ENCODE results near the gene IL24. TPM values are rescaled to one million over a fixed set of nuclear protein-coding genes. Genes with fewer than 3 reads are reported as not detected.

The IL24 gene
- total and polyA plus RNA-seq, 2 donors, result 0.09 to 0.50 TPM

DNA sequence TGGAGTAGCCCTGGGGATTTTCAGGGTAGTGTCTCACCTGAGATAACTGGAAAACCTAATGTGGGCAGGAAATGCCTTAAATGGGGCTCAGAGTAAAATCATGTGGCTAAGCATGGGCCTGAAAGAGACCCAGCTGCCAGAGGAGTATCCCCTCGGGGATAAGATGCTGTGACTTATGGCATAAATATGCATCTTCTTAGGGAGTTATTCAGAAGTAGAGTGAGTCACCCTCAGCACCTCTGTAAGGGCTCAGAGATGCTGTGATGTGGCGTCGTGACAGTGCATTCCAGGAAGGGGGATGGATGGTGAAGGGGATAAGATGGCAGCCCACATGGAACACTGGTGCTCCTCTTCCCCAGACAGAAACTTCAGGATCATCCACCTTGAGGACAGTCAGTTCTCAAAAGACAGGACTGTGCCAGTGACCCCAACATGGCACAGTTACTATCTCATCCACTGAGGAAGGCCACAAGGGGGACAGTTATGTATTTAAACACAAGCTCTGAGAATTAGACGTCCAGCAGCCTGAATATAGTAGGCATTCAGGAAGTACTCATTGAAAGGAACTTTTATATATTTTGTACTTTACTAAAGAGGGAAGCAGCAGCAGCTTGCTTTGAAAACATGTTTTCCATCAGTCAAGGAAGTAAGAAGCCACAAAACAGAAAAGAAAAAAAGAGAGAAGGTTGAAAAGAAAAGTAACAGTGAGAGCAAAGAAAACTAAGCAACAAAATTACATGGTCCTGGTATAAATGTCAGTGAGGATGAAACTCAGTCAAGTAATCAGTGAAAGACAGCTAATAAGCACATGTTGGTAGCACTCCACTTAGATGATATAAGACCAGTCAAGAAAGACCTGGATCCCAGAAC lies 8.3 kb downstream of the IL24 start:
- H3K36me3 ChIP-seq (ENCODE audit: control insufficient read depth in 2 of 2, insufficient read depth in 2 of 2, low read length in 1 of 2), result peaks cover 28 to 32% of the 10 kb centered on the region in 2 donors
- no peak overlapping the region for H3K4me3 ChIP-seq (ENCODE audit: low read length in 2 of 2)
- peaks cover 2 to 18% of the 10 kb centered on the region in 2 donors for H3K27me3 ChIP-seq (ENCODE audit: control insufficient read depth in 2 of 2, insufficient read depth in 1 of 2, low read length in 1 of 2)
- 65% methylated on average over 4 of the region's 4 CpGs for WGBS
- H3K9me3 ChIP-seq (ENCODE audit: control insufficient read depth in 2 of 2, insufficient read depth in 1 of 2, low read length in 1 of 2), result no peaks in the 10 kb centered on the region
- H3K4me1 ChIP-seq (ENCODE audit: control insufficient read depth in 2 of 2, insufficient read depth in 2 of 2, low read length in 2 of 2), result peaks cover 26 to 33% of the 10 kb centered on the region in 2 donors
- H3K27ac ChIP-seq (ENCODE audit: low read depth in 1 of 2, low read length in 1 of 2), result peak overlapping the region; percentile 60 to 70
- peak in 1 of 9 donors; percentile 50 for DNase-seq (ENCODE audit: low read depth in 6 of 9, low spot score in 9 of 9)

DNA sequence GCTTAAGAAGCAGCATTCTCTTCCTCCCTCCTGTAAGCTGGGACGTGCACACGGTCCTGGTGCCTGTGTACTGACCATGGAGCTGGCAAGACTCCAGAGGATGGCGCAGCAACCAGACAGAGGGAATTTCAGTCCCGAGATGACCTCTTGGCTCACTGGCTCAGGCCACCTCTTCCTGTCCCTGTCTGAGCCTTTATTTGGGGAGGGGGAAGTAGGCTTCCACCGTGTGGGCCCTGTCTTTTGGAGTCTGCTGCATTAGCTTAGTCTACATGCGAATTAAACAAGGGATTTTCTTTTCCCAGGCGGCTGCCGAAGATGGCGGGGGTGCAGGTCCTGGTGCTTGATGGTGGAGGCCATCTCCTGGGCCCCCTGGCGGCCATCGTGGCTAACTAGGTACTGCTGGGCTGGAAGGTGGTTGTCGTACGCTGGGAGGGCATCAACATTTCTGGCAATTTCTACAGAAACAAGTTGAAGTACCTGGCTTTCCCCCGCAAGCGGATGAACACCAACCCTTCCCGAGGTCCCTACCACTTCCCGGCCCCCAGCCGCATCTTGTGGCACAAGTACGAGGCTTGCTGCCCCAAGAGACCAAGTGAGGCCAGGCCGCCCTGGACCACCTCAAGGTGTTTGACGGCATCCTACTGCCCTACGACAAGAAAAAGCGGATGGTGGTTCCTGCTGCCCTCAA lies 10.2 kb downstream of the IL24 start:
- Histone ChIP-seq H3K4me1 (ENCODE audit: control insufficient read depth in 2 of 2, insufficient read depth in 2 of 2, low read length in 2 of 2) (peaks cover 26 to 35% of the 10 kb centered on the region in 2 donors), H3K9me3 (ENCODE audit: control insufficient read depth in 2 of 2, insufficient read depth in 1 of 2, low read length in 1 of 2) (no peaks in the 10 kb centered on the region)
- 98% methylated on average over 23 of the region's 23 CpGs for WGBS

DNA sequence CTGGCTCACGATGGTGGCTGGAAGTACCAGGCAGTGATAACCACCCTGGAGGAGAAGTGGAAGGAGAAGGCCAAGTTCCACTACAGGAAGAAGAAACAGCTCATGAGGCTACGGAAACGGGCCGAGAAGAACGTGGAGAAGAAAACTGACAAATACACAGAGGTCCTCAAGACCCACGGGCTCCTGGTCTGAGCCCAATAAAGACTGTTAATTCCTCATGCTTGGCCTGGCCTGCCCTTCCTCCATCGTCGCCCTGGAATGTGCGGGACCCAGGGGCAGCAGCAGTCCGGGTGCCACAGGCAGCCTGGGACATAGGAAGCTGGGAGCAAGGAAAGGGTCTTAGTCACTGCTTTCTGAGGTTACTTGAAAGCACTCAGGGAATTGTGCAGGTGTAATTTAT lies 10.8 kb downstream of the IL24 start:
- DNase-seq (ENCODE audit: low read depth in 6 of 9, low spot score in 9 of 9), result no peak
- 97% methylated on average over 10 of the region's 10 CpGs for WGBS
- H3K27me3 ChIP-seq (ENCODE audit: control insufficient read depth in 2 of 2, insufficient read depth in 1 of 2, low read length in 1 of 2), result peaks cover 2 to 22% of the 10 kb centered on the region in 2 donors
- H3K36me3 ChIP-seq (ENCODE audit: control insufficient read depth in 2 of 2, insufficient read depth in 2 of 2, low read length in 1 of 2), result peaks cover 36 to 48% of the 10 kb centered on the region in 2 donors
- no peak overlapping the region for H3K4me3 ChIP-seq (ENCODE audit: low read length in 2 of 2)
- no peak overlapping the region for H3K27ac ChIP-seq (ENCODE audit: low read depth in 1 of 2, low read length in 1 of 2)
- H3K9me3 ChIP-seq (ENCODE audit: control insufficient read depth in 2 of 2, insufficient read depth in 1 of 2, low read length in 1 of 2), result no peaks in the 10 kb centered on the region
- peaks cover 26 to 39% of the 10 kb centered on the region in 2 donors for H3K4me1 ChIP-seq (ENCODE audit: control insufficient read depth in 2 of 2, insufficient read depth in 2 of 2, low read length in 2 of 2)

More for the DNA sequence above, 10.2 kb downstream of the IL24 start:
- H3K36me3 ChIP-seq (ENCODE audit: control insufficient read depth in 2 of 2, insufficient read depth in 2 of 2, low read length in 1 of 2), result peaks cover 38 to 44% of the 10 kb centered on the region in 2 donors
- peaks cover 2 to 22% of the 10 kb centered on the region in 2 donors for H3K27me3 ChIP-seq (ENCODE audit: control insufficient read depth in 2 of 2, insufficient read depth in 1 of 2, low read length in 1 of 2)
- H3K4me3 ChIP-seq (ENCODE audit: low read length in 2 of 2), result no peak overlapping the region
- no peak for DNase-seq (ENCODE audit: low read depth in 6 of 9, low spot score in 9 of 9)
- no peak overlapping the region for H3K27ac ChIP-seq (ENCODE audit: low read depth in 1 of 2, low read length in 1 of 2)

DNA sequence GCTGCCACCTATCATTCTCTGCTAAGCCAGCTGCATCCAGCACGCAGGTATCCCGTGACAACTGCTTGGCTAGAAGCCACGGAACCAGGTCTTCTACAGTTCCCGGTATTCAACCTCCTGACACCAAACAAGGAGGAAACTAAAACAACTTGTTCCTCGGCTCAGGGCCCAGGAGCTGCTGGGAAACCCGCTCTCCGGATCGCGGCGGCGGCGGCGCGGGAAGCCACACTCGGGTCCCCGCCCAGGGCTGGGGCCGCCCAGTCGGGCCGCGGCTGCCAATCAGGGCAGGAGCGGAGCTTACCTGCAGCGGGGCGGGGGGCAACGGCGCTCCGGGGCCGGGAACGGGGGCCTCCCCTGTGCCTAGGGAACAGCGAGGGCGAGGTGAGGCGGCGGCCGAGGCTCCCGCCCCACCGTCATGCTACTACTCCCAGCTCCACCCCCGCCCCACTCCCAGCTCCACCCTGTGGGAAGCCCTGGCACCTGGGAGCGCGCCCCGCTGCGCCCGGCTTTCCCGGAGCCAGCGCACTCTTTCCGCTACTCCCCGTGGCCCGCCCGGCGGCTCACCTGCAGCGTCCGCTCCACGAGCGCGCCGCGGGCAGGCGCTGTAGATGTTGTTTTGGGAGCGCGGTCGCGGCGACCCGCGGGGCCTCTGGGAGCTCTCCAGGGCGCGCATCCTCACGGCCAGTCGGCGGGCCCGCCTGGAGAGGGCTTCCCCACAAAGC lies 12.1 kb downstream of the IL24 start:
- H3K36me3 ChIP-seq (ENCODE audit: control insufficient read depth in 2 of 2, insufficient read depth in 2 of 2, low read length in 1 of 2), result peaks cover 32 to 48% of the 10 kb centered on the region in 2 donors
- peak overlapping the region in 1 of 2 donors; percentile 64 for H3K27ac ChIP-seq (ENCODE audit: low read depth in 1 of 2, low read length in 1 of 2)
- WGBS, result 2% methylated on average over 69 of the region's 69 CpGs
- H3K4me1 ChIP-seq (ENCODE audit: control insufficient read depth in 2 of 2, insufficient read depth in 2 of 2, low read length in 2 of 2), result peaks cover 26 to 39% of the 10 kb centered on the region in 2 donors
- peaks cover 2 to 22% of the 10 kb centered on the region in 2 donors for H3K27me3 ChIP-seq (ENCODE audit: control insufficient read depth in 2 of 2, insufficient read depth in 1 of 2, low read length in 1 of 2)
- peak overlapping the region; percentile 19 to 50 for H3K4me3 ChIP-seq (ENCODE audit: low read length in 2 of 2)
- no peaks in the 10 kb centered on the region for H3K9me3 ChIP-seq (ENCODE audit: control insufficient read depth in 2 of 2, insufficient read depth in 1 of 2, low read length in 1 of 2)
- DNase-seq (ENCODE audit: low read depth in 6 of 9, low spot score in 9 of 9), result peak in 3 of 9 donors; percentile 39 to 66 (median 41)

DNA sequence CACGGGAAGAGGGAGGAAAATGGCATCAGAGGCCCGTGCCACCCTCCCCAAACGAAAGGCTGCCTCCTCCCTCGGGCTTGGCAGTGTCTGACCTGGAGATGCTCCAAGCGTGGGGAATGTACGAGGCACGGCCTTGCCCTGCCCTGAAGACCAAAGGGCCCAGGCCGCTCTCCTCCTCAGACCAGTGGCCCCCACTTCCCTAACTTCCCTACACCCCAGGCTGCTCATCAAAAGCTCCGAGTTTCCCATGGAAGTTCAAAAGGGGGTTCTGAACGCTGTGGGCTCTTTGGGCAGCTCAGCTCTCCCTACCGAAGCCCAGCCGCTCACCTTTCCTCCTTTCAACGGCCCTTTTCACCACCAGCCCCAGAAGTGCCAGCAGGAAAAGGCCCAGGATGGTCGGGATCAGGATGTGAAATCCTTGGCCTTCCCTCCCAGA lies 12.7 kb downstream of the IL24 start:
- Histone ChIP-seq H3K27me3 (ENCODE audit: control insufficient read depth in 2 of 2, insufficient read depth in 1 of 2, low read length in 1 of 2) (peaks cover 2 to 22% of the 10 kb centered on the region in 2 donors), H3K4me3 (ENCODE audit: low read length in 2 of 2) (peak overlapping the region; percentile 19 to 50), H3K4me1 (ENCODE audit: control insufficient read depth in 2 of 2, insufficient read depth in 2 of 2, low read length in 2 of 2) (peaks cover 26 to 39% of the 10 kb centered on the region in 2 donors), H3K36me3 (ENCODE audit: control insufficient read depth in 2 of 2, insufficient read depth in 2 of 2, low read length in 1 of 2) (peaks cover 26 to 44% of the 10 kb centered on the region in 2 donors), H3K9me3 (ENCODE audit: control insufficient read depth in 2 of 2, insufficient read depth in 1 of 2, low read length in 1 of 2) (no peaks in the 10 kb centered on the region), H3K27ac (ENCODE audit: low read depth in 1 of 2, low read length in 1 of 2) (peak overlapping the region in 1 of 2 donors; percentile 64)
- WGBS, result 62% methylated on average over 14 of the region's 14 CpGs
- no peak for DNase-seq (ENCODE audit: low read depth in 6 of 9, low spot score in 9 of 9)

DNA sequence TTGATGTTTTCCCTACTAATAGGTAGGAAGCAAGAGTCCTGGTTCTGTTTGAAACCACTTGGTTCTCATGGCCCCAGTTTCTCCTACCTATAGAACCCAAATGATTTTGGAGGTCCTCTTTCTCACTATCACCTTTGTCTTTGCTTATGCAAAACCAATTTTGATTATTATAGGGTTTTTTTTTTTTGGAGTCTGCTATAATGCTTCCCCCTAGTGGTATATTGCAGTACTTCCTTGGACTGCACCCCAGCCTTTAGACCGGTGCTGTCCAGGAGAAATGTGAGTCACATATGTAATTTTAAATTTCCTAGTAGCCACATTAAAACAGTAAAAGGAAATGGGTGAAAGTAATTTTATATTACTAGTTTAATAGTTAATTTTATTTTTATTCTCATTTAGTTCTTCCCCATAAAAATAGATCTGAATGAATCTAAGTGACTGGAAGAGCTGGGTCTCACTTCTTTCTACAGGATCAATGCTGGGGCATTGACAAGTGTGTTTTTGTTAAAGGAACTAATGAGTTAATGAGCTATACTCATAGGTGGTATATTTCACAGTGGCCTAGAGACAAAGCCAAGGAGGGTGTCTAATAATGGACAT lies 13.9 kb downstream of the IL24 start:
- H3K4me1 ChIP-seq (ENCODE audit: control insufficient read depth in 2 of 2, insufficient read depth in 2 of 2, low read length in 2 of 2), result peaks cover 18 to 29% of the 10 kb centered on the region in 2 donors
- H3K36me3 ChIP-seq (ENCODE audit: control insufficient read depth in 2 of 2, insufficient read depth in 2 of 2, low read length in 1 of 2), result peaks cover 32 to 46% of the 10 kb centered on the region in 2 donors
- no peaks in the 10 kb centered on the region for H3K9me3 ChIP-seq (ENCODE audit: control insufficient read depth in 2 of 2, insufficient read depth in 1 of 2, low read length in 1 of 2)
- DNase-seq (ENCODE audit: low read depth in 6 of 9, low spot score in 9 of 9), result peak in 2 of 9 donors; percentile 51 to 66
- no peak overlapping the region for H3K27ac ChIP-seq (ENCODE audit: low read depth in 1 of 2, low read length in 1 of 2)
- H3K4me3 ChIP-seq (ENCODE audit: low read length in 2 of 2), result no peak overlapping the region
- H3K27me3 ChIP-seq (ENCODE audit: control insufficient read depth in 2 of 2, insufficient read depth in 1 of 2, low read length in 1 of 2), result peaks cover 2 to 22% of the 10 kb centered on the region in 2 donors
- WGBS, result 18% methylated on average over 1 of the region's 1 CpG

DNA sequence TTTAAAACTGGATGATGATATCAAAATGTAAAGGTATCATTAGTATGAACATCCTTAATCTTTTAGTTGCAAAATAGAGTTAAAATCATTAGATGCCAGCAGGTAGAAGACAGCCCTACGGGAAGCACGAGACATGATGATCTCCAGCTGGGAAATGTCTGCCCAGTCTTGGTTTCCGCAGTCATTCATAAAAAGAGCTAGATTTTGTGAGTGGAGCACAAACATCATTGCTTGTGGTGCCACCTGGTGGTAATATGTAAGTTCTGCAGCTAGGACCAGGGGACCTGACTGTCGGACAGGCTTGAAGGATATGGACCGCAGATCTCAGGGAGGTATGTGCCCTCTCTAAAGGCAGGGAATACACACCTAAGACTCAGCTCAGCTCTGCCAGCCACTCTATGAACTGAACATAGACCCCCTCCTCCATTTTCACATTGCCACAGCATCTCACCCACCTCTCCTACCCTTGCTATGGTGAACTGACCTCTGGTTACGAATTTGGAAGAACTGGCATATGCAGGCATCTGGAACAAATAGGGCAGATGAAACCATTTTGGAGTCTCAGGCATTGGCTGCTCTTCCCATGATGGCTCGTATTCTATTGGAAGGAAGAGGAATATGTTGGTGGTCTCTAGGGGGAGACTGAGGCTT lies 15.3 kb downstream of the IL24 start:
- Histone ChIP-seq H3K4me3 (ENCODE audit: low read length in 2 of 2) (no peak overlapping the region), H3K36me3 (ENCODE audit: control insufficient read depth in 2 of 2, insufficient read depth in 2 of 2, low read length in 1 of 2) (peaks cover 30 to 44% of the 10 kb centered on the region in 2 donors), H3K27ac (ENCODE audit: low read depth in 1 of 2, low read length in 1 of 2) (no peak overlapping the region), H3K9me3 (ENCODE audit: control insufficient read depth in 2 of 2, insufficient read depth in 1 of 2, low read length in 1 of 2) (no peaks in the 10 kb centered on the region), H3K4me1 (ENCODE audit: control insufficient read depth in 2 of 2, insufficient read depth in 2 of 2, low read length in 2 of 2) (peaks cover 13 to 20% of the 10 kb centered on the region in 2 donors), H3K27me3 (ENCODE audit: control insufficient read depth in 2 of 2, insufficient read depth in 1 of 2, low read length in 1 of 2) (peaks cover 2 to 22% of the 10 kb centered on the region in 2 donors)
- DNase-seq (ENCODE audit: low read depth in 6 of 9, low spot score in 9 of 9), result peak in 6 of 9 donors; percentile 65 to 85 (median 70)
- WGBS, result 48% methylated on average over 7 of the region's 7 CpGs
